Fibroblast of skin of back (primary cell): ENCODE measurements around the gene CNMD.
"Not testable (repeated sequence)": the region's sequence is repeated elsewhere in the genome, so short reads cannot be mapped to it uniquely, and the experiment has no call there.

Experiments used
- DNase-seq: peaks from one replicate; pipeline ENCODE4 v3.0.0-alpha.2; 2013

CNMD gene

DNA sequence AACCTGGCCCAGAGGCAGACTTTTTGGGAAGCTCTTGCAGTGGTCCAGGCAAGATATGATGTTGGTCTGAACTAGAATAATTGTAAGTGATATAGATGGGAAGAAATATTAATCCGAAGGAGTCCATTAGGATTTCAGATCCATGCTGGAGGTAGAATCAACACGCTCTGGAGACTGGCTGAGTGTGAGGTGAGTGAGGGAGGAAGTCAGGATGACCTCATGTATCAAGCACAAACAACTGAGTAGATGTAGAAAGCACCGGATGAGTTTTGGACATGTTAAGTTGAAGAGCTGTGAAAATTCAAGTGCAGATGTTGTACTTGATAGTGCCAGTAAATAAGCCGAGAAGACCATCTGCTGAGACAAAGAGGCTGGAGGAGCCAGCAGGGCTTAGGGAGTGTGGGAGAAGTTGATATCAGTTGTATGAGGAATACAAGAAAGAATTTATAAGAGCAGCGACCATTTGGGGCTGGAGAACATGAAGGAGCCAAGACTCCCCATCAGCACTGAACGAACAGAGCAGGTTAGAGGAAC is 5.3 kb upstream of the CNMD start:
- no peak for DNase-seq

DNA sequence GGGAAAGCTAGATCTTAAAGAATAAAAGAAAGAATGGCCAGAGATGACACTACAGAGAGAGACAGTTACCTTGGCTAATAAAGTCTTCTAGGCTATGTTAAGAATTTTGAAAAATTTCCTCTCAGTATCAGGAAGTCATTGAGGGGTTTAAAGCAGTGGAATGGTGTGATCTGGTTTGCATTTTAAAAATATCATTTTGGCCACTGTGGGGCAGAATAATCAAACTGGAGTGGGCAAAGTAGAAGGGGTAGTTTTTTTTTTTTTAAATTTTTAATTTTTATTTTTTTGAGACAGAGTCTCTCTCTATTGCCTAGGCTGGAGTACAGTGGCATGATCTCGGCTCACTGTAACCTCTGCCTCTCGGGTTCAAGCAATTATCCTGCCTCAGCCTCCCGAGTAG is 4.4 kb upstream of the CNMD start:
- no peak for DNase-seq

DNA sequence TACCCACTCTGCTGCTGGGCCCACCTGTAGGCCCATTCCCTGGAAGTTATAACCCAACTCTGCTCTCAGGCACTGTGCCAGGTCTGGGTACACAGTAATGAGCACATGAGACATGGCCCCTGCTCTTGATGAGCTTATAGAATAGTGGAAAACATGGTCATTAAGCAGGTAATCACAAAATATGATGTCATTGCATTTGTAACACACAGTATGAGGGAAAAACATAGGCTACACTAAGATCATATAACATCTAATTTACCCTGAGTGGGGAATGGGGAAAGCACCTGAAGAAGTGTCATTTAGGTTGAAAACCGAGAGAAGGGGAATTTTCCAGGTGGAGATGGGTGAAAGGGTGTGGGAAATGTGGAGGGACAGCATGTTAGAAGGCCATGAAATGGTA is 3.9 kb upstream of the CNMD start:
- DNase-seq = no peak

DNA sequence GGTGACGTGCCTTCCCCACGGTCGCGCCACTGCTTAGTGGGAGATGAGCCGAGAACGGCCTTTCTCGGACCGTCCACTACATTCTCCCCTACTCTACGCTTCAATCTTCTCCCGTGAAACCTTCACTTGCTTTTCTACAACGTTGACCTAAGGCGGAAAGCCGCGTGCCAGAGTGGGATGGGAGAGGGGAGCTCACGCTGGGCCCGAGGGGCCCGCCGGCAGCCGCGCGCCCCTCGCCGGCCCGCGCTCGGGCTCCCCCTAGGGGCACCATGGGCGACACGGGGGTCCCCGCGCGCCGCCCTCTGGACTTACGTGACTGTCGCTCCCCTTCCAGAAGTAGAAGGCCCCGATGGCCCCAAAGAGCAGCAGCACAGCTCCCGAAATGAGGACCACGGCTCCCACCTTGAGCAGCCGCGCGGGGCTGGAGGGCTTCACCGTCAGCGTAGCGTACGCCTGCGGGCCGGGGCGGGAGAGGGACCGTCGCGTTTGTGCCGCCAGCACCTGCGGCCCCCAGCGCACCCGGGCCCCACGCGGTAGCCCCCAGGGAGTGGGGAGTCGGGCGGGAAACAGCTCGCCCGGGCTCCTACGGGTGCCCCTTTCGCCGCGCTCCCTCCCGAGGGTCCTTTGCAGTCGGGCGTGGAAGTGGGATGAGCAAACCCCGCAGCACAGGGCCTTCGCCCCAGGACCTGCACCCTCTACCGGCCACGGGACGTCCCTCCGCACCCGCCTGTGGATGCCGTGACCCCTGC is 727 bp downstream of the CNMD start:
- no peak for DNase-seq

DNA sequence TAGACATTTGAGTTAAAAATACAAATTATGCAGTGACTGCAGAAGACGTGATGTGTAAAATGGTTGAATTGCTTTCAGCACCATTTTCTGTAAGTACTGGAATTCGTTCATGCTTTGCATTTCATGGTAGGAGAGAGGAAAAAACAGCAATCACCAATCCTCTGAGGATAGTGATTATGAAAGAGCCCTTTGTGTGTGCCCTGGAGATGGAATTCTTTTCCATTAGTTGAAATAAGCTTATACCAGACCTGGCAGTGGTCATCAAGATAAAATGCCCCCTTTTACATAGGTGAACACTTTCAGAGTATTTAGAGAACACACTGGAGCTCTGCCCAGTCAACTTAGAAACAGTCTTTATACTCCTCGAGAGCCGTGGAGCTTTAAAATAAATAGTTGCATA is 1.7 kb downstream of the CNMD start:
- DNase-seq = no peak

DNA sequence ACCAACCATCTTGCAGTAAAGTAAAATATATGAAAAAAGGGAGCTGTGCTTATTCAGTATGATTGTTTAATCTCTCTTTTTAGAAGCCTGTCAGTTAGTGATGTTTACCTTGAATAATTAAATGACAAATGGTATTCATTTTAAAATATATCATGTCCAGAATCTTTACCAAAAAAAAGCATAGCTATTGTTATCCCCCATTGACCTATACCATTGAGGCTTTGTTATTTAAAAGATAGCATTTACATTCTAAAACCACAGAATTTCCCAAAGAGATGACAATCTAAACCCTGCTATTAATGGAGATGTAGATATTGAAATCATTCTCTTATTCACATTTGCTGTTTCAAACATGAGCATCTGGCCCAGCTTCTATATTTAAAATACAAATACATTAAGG is 2.2 kb downstream of the CNMD start:
- no peak for DNase-seq

DNA sequence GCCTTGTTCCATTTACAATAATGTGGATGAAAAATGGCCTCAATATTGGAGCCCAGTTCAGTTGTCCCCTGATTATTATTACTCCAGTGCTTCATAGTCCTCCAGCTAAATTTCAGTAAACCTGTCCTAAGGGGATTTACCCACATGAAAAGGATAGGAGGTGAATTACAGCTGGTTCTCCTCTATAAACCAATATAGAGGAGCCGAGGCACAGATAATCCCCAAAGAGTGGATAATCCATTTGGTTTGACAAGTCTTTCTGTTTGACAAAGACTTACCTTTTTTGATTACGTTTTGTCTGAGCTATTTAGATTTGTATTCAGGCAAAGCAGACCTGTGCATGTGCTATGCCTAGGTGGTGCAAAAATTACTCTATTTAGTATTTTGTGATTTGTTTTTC is 2.7 kb downstream of the CNMD start:
- DNase-seq = no peak

DNA sequence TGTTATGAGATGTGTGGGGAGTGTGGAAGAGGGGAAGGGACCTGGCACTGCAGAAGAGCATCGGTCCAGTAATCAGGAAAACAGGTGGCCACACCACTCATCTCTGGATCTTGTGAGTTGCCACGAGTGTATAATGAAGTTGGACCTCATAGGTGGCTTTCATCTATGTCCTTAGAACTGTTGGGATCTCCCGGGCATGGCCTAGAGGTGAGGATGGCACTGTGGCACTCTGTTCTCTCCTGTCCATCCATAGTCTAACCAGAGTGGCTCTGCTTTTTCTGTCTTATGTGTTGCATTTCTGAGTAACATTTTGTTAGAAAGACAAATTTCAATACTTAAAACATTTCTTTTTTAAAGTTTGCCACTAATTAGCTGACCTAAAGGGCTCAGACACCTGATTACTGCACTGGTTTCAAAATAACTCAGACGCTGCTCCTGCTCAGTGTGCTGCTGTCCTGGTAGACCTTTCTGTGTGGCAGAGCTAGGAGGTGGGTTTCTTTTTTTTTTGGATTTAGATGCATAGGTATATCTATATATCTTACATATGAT is 5.5 kb downstream of the CNMD start:
- DNase-seq = no peak

DNA sequence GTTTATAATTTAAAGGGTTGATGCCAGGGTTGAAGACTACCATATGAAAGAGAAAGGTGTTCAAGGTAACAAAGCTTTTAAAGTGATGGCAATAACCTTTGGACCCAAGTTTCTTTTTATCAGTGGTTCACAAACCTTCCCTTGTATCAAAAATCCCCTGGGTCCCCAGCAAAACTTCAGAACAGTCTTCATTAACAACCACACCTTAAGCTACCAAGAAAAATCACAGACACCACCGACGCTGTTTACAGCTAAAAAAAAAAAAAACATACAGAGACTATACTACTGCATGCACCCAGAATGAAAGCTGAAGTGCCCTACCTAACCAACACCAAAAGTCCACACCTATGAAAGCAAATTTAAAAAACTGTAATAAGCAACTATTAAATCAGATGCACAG is 13.4 kb downstream of the CNMD start:
- DNase-seq = no peak

DNA sequence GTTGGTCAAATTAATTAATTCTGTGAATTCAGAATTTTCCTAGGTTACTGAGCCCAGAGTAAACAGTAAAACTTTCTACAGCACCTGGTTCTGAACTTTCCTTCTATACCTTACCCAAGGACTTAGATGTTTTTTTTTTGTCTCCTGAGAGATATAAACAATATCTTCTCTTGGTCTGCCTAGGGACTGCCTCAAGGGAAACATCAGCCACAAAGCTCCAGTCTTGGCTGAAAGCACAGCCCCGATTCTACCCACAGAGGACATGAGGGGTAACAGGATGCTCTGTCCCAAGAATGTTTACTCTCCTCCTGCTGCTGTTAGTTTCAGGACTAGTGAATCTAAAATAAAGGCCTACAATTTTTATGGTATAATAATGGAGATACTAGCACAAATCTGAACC is 14.3 kb downstream of the CNMD start:
- no peak for DNase-seq

DNA sequence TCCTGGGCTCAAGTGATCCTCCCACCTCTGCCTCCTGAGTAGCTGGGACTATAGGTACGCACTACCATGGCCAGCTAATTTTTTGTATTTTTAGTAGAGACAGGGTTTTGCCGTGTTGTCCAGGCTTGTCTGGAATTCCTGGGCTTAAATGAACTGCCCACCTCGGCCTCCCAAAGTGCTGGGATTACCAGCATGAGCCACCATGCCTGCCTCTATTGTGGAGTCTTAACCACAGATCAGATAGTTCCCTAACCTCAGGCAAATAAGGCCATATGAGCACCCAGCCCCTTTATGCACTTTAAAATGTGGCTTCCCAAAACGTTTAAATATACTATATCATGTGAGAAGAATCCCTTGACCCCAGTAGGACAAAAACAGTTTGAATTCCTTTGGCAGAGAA is 16.4 kb downstream of the CNMD start:
- no peak for DNase-seq

DNA sequence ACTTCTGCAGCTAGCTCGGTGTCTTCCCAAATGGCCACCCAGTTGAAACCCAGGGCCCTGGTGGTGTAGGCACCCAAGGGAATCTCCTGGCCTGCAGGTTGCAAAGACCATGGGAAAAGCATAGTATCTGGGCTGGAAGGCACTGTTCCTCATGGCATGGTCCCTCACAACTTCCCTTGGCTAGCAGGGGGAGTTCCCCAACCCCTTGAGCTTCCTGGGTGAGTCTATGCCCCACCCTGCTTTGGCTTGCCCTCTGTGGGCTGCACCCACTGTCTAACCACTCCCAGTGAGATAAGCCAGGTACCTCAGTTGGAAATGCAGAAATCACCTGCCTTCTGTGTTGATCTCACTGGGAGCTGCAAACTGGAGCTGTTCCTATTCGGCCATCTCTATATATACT is 18.3 kb downstream of the CNMD start:
- not testable (repeated sequence) for DNase-seq

DNA sequence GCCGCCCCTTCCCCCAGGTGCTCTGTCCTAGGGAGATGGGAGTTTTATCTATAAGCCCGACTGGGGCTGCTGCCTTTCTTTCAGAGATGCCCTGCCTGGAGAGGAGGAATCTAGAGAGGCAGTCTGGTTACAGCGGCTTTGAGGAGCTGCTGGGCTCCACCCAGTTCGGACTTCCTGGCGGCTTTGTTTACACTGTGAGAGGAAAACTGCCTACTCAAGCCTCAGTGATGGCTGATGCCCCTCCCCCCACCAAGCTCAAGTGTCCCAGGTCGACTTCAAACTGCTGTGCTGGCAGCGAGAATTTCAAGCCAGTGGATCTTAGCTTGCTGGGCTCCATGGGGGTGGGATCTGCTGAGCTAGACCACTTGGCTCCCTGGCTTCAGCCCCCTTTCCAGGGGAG is 18.7 kb downstream of the CNMD start:
- DNase-seq = not testable (repeated sequence)

DNA sequence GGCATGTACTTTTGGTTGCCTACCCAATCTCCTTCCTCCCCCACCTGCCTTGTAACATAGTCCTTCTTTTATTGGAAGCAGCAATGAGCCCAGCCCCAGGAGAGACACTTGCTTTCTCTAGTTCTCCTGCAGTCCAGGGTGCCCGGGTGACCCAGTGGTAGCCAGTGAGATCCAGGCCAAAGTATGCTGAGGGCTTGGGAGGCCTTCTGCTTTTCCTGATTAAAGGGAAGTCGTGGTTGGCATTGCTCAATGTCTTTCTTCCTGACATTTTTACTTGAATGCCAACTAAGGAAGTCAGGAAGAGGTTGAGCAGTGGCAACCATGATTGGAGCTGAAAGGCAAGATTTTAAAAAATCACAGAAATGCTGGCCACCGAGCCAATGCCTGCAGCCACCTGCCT is 25.7 kb downstream of the CNMD start:
- no peak for DNase-seq

DNA sequence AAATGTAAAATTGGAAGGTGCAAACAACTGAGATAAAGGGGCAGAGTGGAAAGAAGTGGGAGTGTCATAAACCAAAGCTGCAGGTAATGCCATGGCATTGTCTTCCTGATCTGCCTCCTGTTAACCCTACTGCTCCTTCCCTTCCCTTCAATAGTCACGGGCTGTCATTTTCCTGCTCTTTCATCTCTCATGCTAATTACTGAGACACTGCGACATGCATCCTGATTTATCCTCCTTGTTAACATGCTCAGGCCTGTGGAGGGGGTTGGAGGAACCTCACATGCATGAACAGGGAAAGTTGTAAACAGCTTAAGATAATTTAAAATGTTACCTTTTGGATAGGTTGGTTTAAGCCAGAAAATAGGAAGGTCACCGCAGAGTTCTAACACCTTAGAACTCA is 27.2 kb downstream of the CNMD start:
- no peak for DNase-seq

DNA sequence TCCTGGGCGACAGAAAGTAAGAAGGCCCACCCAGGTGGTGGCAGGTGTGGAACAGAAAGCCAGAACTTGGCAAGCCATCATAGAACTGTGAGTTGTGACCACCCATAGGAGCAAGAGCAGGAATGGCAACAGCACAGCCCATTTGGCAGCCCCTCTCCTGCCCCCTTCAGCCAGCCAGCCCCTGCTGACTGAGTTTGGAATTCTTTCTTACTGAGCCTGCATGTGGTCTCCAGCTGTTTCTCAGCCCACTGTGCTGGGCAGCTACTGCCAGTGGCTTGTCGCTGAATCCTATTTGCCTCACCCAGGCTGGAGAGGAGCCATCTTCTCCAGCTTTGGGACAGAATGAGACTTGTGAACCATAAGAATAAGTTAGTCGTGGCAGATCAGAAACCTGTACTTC is 28.3 kb downstream of the CNMD start:
- no peak for DNase-seq

DNA sequence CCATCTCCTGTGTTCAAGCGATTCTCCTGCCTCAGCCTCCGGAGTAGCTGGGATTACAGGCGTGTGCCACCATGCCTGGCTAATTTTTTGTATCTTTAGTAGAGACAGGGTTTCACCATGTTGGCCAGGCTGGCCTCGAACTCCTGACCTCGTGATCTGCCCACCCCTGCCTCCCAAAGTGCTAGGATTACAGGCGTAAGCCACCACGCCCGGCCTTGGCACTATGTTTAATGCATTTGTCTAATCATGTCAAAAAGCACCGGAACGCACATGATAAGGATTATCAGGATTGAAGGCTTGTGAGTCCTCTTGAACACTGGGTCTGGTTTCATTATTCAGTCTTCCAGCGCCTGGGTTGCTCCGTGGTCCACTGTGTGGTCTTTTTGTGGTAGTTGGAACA is 31.4 kb downstream of the CNMD start:
- not testable (repeated sequence) for DNase-seq

DNA sequence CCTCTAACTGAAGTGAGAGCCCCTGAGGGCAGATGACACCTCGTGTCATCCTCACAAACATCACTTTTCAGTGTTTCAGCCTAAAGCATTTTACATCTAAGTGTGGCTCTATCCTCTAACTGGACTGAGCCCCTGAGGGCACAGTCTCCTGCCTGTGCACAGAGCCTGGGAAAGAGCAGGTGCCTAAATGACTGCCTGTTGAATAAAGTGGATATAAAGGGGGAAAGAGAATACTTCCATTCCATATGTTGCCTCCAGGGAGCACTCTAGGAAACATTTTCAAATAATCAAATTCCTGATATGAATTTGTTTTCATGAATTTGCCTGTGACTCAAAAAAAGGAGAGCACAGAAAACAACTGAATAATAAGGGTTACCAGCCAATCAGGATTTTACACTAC is 32.2 kb downstream of the CNMD start:
- DNase-seq = no peak

DNA sequence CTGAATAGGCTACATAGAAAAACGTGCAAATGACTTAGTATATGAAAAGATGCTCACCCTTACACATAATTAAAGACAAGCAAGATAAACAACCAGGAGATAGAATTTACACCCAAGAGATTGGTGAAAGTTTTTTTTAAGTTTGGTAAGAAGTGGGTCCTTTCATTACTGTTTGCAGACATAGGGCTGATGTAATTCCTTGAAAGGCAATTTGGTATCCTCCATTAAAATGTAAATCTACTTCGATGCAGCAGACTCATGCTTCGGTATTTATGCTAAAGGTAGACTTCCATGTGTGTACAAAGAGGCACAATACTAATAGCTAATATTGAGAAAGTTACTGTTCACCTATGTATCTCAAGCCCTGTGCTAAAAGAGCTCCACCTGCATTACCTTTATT is 33.5 kb downstream of the CNMD start:
- no peak for DNase-seq

DNA sequence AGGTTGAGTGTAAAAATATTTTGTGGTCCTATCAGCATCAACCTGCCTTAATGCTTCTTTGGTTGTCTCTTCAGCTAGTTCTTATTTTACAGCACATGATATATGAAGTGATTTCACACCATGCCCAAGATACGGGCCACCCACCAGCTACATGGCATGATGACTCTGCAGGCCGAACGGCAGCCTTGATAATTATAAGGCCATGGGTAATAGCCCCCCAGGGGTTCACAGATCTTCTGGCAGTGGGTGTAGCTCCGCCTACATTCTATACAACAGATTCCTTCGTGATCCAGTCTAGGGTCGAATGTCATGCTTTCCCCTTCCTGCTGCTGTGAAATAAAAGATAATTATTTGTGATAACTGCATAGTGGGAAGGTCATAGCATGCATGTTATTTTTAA is 36.1 kb downstream of the CNMD start:
- DNase-seq = no peak

DNA sequence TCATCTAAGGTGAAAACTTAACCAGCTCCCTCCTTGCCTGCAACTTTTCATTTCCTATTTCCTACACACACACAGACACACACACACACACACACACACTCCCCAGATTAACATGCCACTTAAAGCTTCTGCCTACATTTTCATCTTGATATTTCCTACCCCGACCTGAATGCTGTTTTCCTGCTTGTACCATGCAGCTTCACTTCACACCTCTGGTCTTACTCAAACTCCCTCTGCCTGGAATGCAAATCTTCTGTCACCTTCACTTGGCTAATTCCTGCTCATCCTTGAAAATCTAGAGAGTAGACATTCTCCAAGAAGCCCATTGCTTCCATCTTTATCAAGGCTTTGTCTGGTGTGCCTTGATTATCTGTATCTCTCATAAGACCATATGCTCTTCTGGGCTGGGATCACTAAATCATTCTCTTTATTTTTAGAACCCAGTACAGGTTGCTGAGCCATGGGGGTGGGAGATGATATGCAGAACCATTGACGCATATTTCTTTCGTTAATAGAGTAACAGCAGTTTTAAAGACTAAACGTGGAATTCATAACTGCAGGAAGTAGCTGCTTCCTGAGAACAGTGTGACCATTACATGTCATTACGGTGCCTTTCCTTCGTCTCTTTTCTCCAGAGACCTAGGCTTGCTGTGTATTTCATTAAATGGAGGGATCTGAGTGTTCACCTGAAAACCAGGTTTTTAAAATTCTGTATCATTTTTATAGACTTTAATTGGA is 37.7 kb downstream of the CNMD start:
- DNase-seq = no peak

DNA sequence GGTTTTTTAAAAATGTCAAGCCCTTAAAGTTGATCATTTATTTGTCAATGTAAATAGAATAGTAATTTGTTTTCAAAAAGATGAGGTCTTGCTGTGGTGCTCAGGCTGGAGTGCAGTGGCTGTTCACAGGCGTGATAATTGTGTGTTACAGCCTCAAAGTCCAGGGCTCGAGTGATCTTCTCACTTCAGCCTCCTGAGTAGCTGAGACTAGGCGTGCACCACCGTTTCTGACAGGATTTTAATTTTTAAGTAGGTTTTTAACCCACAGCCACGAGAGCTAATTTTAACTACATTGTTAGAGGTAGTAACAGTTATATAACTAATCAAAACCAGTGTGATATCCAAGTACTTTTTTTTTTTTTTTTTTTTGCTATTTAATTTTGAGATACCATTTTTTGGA is 43.1 kb downstream of the CNMD start:
- DNase-seq = no peak

DNA sequence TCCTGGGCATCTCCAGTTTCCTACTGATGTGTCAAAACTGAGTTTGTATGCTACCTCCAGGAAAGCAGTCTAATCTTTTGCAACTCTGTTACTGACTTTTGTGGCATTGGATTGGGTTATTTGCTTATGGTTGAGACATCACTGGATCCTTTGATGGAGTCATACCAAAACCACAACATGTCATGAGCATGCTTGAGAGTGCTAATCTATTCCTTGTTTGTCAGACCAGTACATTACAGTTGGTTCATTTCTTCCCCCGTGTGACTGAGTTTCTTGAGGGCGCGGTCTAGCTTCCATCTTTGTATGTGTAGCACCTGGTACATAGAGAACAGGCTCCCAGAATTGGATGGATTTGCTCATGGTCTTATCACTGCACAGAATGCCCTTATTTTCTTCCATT is 43.8 kb downstream of the CNMD start:
- DNase-seq = peak; percentile 2

DNA sequence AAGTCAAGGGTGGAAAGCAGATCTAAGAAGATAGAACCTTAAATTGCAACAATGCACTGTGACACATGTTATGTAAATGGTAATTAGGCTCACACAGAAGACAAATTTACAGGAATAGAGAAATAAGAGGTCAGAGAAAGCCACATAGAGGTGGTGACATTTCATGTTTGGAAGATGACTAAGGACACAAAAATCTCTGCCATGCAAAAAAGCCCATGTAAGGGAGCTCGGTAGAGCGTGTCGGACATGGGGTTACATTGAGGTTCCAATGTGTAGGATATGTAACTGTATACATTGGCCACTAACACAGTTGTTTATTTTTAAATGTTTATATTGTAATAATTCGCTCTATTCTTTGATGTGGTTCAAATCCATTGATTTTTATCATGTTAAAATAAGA is 53.2 kb downstream of the CNMD start:
- peak; percentile 18 for DNase-seq
